ENCODE results near the gene GIT2.

The GIT2 gene

GRCh38 chr12:109994401-109995175, 1.6 kb downstream of the GIT2 start:
- no peak for DNase-seq (ENCODE audit: extremely low spot score)
- CTCF ChIA-PET: interaction anchor here (0.7 kb wide), 1 partner anchor 30 kb away, joined by 5 read pairs; no protein-coding TSS in a partner anchor
- TF ChIP-seq SP1 (IDR thresholded peaks at IDR 0.05): no peak
- TF ChIP-seq ZNF384 (IDR thresholded peaks at IDR 0.05): no peak
- no peak for TF ChIP-seq HDGF (IDR thresholded peaks at IDR 0.05; ENCODE audit: borderline replicate concordance)
- TF ChIP-seq FOXA1 (IDR thresholded peaks at IDR 0.05): no peak
- TF ChIP-seq BHLHE40 (IDR thresholded peaks at IDR 0.05; ENCODE audit: borderline replicate concordance): no peak
- TF ChIP-seq NFRKB (IDR thresholded peaks at IDR 0.05): no peak
- TF ChIP-seq, protein P1, sequence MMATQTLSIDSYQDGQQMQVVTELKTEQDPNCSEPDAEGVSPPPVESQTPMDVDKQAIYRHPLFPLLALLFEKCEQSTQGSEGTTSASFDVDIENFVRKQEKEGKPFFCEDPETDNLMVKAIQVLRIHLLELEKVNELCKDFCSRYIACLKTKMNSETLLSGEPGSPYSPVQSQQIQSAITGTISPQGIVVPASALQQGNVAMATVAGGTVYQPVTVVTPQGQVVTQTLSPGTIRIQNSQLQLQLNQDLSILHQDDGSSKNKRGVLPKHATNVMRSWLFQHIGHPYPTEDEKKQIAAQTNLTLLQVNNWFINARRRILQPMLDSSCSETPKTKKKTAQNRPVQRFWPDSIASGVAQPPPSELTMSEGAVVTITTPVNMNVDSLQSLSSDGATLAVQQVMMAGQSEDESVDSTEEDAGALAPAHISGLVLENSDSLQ (IDR thresholded peaks at IDR 0.05): no peak
- POLR2A ChIA-PET: no interaction called here

GRCh38 chr12:109993091-109993490, 3.1 kb downstream of the GIT2 start:
- no peak for DNase-seq (ENCODE audit: extremely low spot score)
- CTCF ChIA-PET: interaction anchor here (0.6 kb wide), 1 partner anchor 144 kb away, joined by 3 read pairs; no protein-coding TSS in a partner anchor
- TF ChIP-seq SP1 (IDR thresholded peaks at IDR 0.05): no peak
- no peak for TF ChIP-seq ARNT (IDR thresholded peaks at IDR 0.05)
- no peak for TF ChIP-seq CTBP1 (IDR thresholded peaks at IDR 0.05; ENCODE audit: borderline replicate concordance)
- TF ChIP-seq NFRKB (IDR thresholded peaks at IDR 0.05): no peak
- TF ChIP-seq LEF1 (IDR thresholded peaks at IDR 0.05; ENCODE audit: borderline replicate concordance): no peak
- TF ChIP-seq ZNF384 (IDR thresholded peaks at IDR 0.05): no peak
- no peak for TF ChIP-seq ELF4 (IDR thresholded peaks at IDR 0.05)
- TF ChIP-seq, protein P1 (IDR thresholded peaks at IDR 0.05): no peak
- TF ChIP-seq HDGF (IDR thresholded peaks at IDR 0.05; ENCODE audit: borderline replicate concordance): no peak
- no peak for TF ChIP-seq FOXK2 (IDR thresholded peaks at IDR 0.05)
- no peak for TF ChIP-seq SUZ12 (IDR thresholded peaks at IDR 0.05)
- no peak for TF ChIP-seq FOXM1 (IDR thresholded peaks at IDR 0.05; ENCODE audit: borderline replicate concordance)
- no peak for TF ChIP-seq FOXA1 (IDR thresholded peaks at IDR 0.05)
- no peak for TF ChIP-seq TARDBP (IDR thresholded peaks at IDR 0.05)
- no peak for TF ChIP-seq BHLHE40 (IDR thresholded peaks at IDR 0.05; ENCODE audit: borderline replicate concordance)
- TF ChIP-seq L3MBTL2 (conservative IDR thresholded peaks at IDR 0.05): no peak
- POLR2A ChIA-PET: no interaction called here

DNA sequence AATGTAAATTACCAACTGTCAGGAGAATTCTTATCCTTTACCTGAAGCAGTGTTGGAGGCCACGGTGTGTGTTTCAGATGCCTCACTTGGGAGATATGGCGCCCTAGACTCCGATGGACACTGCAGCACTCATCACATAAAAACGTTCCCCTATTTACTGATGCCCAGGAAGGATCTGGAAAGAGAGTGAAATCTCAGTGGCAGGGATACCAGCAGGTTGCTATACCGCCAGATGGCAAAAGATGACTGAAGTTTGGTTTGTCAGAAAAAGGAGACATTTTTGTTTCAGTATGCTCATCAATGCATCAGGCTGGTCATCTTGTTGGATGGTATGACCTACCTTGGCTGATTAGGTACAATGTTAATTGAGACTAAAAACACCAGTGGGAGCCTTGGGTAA, 4.6 kb downstream of the GIT2 start:
- no peak for DNase-seq (ENCODE audit: extremely low spot score)
- POLR2A ChIA-PET: no interaction called here
- TF ChIP-seq ZNF384 (IDR thresholded peaks at IDR 0.05) (no peak), LEF1 (IDR thresholded peaks at IDR 0.05; ENCODE audit: borderline replicate concordance) (no peak), BHLHE40 (IDR thresholded peaks at IDR 0.05; ENCODE audit: borderline replicate concordance) (no peak), CTBP1 (IDR thresholded peaks at IDR 0.05; ENCODE audit: borderline replicate concordance) (no peak), HDGF (IDR thresholded peaks at IDR 0.05; ENCODE audit: borderline replicate concordance) (no peak), ELF4 (IDR thresholded peaks at IDR 0.05) (no peak), FOXK2 (IDR thresholded peaks at IDR 0.05) (no peak), SUZ12 (IDR thresholded peaks at IDR 0.05) (no peak), ARNT (IDR thresholded peaks at IDR 0.05) (no peak)
- TF ChIP-seq, protein P1 (IDR thresholded peaks at IDR 0.05): no peak
- CTCF ChIA-PET: no interaction called here

- CTCF ChIA-PET: no interaction called here
- TF ChIP-seq, protein P1 (IDR thresholded peaks at IDR 0.05): no peak
- TF ChIP-seq LEF1 (IDR thresholded peaks at IDR 0.05; ENCODE audit: borderline replicate concordance) (no peak), FOXA1 (IDR thresholded peaks at IDR 0.05) (no peak), FOXM1 (IDR thresholded peaks at IDR 0.05; ENCODE audit: borderline replicate concordance) (no peak), SUZ12 (IDR thresholded peaks at IDR 0.05) (no peak)
- POLR2A ChIA-PET: no interaction called here
- DNase-seq (ENCODE audit: extremely low spot score): no peak
These were observed 6.8 kb downstream of the GIT2 start for GRCh38 chr12:109989380-109989779.

- DNase-seq (ENCODE audit: extremely low spot score): no peak
- POLR2A ChIA-PET: no interaction called here
- CTCF ChIA-PET: no interaction called here
- TF ChIP-seq TARDBP (IDR thresholded peaks at IDR 0.05) (no peak), HDGF (IDR thresholded peaks at IDR 0.05; ENCODE audit: borderline replicate concordance) (no peak), L3MBTL2 (conservative IDR thresholded peaks at IDR 0.05) (no peak), LEF1 (IDR thresholded peaks at IDR 0.05; ENCODE audit: borderline replicate concordance) (no peak), CTBP1 (IDR thresholded peaks at IDR 0.05; ENCODE audit: borderline replicate concordance) (no peak), ARNT (IDR thresholded peaks at IDR 0.05) (no peak), BHLHE40 (IDR thresholded peaks at IDR 0.05; ENCODE audit: borderline replicate concordance) (no peak), NFRKB (IDR thresholded peaks at IDR 0.05) (no peak), SUZ12 (IDR thresholded peaks at IDR 0.05) (no peak), ELF4 (IDR thresholded peaks at IDR 0.05) (no peak), SP1 (IDR thresholded peaks at IDR 0.05) (no peak), FOXA1 (IDR thresholded peaks at IDR 0.05) (no peak), FOXK2 (IDR thresholded peaks at IDR 0.05) (no peak), FOXM1 (IDR thresholded peaks at IDR 0.05; ENCODE audit: borderline replicate concordance) (no peak), ZNF384 (IDR thresholded peaks at IDR 0.05) (no peak)
- TF ChIP-seq, protein P1 (IDR thresholded peaks at IDR 0.05): no peak
These were observed 7.3 kb downstream of the GIT2 start for GRCh38 chr12:109988903-109989302.

Data from HEK293T (cell line).